Endometrial microvascular endothelial cells (primary cell): Measurements from ENCODE around the gene SND1. TPM values are rescaled to one million over a fixed set of nuclear protein-coding genes. Genes with fewer than 3 reads are reported as not detected.

ENCODE experiments used
- in situ Hi-C: cut with HindIII; loops from 2 replicates; pipeline ENCODE4 v1.10.0; 2017; ENCODE audit warnings: low sequenced_read_pairs, low pct_unique_long_range_greater_than_20kb; ENCODE audit errors: inconsistent ontology term
- total RNA-seq: library from RNA; depleted of rRNA; stranded (reverse); fragments of >200 nt; gene quantifications from one replicate; pipeline ENCODE4 v1.2.3, GENCODE V29; 2015; ENCODE audit errors: inconsistent ontology term

The SND1 gene
- total RNA-seq, 1 donor from 2014 or later, result 223 TPM

DNA sequence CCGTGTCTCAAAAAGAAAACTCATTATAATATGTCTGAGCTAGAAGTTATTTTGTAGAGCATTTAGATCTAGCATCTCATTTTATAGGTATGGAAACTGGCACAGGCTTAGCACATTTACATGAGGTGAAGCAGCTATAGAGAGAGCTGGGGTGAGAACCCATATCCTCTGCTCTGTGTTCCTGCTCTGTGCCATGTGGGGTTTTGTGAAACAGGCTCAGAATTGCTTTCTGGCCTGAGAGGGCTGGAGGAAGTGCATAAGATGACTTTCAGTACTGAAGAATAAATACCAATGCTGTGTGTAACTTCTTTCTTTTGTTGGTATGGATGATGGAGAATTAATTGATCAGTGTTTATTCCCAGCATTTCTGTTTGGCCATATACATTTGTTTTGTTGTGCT, 220.1 kb downstream of the SND1 start:
- in situ Hi-C loops, result no loop called here

DNA sequence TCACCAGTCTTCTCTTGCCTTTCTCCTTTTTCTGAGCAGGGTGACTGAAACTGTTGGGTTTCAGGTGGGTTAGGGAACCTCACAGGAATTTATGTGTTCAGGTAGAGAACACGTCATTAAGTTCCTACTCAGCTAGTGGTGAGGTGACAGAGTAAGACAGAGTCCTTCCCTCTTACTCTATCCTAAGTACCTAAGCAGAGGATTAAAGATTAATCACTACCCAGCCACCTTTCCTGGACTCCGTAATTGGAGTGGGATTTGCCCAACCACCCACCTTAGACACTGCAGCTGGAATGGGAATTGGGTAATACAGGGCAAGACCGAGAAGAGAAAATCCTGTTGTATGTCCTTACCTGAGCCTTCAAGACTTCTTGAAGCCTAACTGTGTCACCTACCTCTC, 221.2 kb downstream of the SND1 start:
- in situ Hi-C loops, result no loop called here

DNA sequence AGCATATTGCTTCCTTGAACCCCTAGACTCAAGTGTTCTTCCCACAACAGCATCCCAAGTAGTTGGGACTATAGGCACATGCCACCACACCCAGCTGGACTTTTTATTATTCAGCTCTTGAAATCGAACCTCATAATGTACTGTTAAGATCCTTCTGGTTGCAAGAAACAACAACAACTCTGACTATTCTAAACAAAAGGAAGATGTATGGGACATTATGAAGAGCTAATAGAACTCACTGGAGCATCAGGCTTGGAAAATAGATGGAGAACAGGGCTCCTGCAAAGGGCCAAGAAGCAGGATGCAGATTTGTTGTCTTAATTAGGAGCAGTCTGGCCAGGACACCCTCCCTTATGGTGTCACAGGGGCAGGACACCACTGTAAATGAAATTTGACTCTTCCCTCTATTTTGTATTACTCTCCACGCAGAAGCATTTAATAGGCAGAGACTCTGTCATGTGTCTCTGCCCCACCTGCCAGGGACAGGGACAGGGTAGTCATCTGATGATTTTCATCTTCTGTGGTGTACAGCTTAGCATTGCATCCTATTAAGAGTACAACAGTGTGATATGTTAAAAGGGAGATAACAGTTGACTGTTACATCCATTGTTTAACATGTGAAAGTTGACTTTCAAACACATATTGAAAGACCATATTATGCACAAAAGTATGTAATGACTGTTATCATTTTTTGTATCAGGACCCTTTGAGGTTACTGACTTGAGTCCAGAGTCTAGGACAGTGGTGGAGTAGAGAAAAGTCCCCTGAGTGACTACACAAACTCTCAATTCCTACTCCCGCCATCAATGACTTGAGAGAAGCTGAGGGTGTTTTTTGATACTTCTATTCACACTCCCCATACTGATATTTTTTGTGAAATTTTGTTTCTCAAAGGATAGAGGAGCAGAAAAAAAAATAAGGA, 222.0 kb downstream of the SND1 start:
- in situ Hi-C loops, result no loop called here

DNA sequence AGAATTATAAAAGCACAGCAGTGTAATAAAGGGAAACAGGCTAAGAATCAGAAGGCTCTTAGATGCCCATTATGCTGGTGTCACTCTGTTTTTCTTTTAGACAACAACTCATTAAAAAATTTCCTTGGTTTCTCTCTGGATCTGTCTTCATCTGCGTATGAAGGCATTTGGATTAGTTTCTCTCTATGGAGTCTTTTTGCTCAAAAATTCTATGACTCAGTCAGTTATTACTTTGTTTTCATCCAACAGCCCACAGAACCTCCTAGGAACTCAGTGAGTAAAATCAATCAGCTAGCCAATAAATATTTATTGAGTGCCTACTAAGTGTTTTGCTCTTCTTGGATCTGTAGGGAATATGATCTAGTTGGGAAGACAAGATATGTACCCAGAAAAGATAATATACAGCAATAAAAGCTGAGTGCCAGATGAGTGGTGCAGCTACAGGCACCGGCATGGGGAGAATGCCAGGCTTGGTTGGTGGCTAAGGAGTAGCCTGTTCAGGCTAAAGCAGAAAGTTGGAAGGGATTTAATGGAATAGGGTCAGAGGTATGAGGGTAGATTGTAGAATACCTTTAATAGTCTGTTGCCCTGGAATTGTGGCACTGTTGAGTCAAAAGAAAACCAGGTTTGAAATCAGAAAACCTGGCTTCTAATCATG, 223.1 kb downstream of the SND1 start:
- in situ Hi-C loops, result no loop called here

DNA sequence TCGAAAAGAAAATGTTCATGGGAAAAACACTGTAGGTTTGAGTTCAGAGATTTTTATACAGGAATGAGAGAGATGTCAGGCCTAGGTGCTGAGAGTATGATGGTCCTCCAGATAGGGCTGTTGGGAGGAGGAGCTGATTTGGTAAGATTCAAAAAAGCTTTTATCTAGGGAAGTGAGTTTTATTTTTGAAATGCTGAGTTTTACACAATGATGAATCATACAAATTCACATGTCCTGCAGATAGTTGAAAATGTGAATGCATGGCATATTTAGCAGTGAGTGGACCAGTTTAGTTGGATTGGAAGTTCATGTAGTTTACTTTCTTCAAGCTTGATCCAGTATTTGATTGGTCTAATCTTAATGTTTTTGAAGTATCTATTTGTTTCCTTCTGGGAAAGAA, 224.4 kb downstream of the SND1 start:
- in situ Hi-C loops, result no loop called here

DNA sequence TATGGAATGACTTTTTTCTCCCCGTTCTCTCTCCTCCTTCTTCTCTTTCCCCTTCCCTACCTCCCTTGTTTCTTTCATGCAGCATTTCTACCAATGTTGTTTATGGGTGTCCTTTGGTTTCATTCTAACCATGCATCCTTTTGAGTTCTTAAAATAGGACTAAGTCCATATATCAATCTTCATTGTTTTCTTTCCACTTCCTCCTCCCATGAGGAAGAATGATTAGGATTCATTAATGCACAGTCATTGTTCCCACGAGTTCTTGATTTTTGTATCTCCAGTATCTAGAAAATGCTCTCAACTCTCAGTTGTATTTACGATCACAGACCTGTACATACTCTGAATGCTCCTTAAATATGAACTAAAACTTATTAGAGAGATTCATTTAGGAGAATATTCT, 226.0 kb downstream of the SND1 start:
- in situ Hi-C loops, result no loop called here

DNA sequence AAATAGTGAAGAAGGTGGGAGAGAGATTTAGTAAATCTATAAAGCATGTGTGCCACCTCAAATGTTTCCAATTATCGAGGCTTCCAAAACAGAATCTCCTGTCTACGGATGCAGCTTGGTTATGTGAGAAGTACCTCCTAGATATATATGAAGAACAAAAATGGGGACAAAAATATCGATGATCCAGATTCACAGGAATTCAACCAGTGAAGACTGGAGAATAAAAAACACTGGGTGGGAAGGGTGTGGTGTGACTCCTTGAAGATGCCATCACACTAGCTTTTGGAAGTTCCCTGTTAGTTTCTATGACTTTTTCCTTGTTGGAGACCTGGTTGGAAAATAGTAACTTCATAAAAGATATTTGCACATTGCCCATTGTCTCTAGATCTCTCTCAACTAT, 226.8 kb downstream of the SND1 start:
- in situ Hi-C loops, result no loop called here

DNA sequence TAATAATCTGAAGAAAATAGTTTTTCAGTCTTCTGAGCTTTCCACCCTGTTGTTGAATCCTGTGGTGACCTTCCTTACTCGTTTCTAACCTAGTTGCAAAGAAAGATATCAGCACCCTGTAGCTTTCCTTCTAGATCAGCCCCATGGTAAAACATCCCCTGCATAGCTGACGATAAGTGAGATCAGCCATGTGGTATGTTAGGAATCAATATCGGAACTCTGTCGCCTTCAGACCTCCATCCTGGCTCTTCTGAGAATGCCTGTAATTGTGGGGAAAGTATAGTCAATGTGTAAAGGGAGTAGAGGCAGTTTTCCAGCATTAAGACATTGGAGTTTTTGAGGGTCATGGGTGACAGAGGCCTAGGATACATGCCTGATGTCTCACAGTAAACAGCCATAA, 227.4 kb downstream of the SND1 start:
- in situ Hi-C loops, result no loop called here

DNA sequence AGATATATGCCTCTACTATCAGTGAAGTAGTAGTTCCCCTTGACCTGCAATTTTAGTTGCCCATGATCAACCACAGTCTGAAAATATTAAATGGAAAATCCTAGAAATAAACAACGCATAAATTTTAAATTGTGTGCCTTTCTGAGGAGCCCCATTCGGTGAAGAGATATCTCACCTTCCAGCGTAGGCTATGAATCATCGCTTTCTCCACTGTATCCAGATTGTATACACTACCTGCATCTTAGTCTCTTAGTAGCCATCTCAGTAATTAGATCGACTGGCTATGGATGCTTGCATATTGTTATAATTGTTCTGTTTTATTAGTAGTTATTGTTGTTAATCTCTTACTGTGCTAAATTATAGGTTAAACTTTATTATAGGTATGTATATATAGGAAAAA, 227.9 kb downstream of the SND1 start:
- in situ Hi-C loops, result no loop called here

DNA sequence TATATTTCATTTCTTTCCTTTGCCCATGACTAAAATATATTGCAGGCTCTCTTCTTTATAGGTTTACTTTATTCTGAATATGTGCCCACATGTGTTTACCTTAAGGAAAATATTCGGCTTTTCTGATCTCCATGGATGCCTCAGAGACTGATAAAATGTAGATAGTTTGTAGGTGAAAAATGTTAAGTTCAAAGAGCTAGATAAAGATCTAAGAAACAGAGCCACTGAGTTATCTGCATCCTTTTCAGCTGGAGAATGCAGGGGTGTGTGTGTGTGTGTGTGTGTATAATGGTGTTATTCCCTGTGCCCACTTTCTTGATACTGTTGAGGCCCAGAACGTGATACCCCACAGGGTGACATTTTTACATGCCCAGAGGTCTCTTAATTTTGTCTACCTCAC, 228.5 kb downstream of the SND1 start:
- in situ Hi-C loops, result no loop called here

DNA sequence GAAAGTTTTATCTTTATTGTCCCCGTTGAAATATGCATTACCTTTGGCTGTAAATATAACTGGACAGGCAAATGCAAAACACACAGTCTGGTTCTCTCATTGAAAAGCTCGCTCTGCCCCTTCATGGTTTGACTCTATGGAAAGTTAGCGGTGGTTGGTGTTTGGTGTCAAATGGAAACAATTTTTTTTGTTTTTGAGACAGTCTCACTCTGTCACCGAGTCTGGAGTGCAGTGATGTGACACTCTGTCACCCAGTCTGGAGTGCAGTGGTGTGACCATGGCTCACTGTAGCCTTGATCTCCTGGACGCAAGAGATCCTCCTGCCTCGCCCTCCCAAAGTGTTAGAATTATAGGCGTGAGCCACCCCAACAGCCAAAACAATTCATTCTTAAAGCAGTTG, 229.6 kb downstream of the SND1 start:
- in situ Hi-C loops, result no loop called here

DNA sequence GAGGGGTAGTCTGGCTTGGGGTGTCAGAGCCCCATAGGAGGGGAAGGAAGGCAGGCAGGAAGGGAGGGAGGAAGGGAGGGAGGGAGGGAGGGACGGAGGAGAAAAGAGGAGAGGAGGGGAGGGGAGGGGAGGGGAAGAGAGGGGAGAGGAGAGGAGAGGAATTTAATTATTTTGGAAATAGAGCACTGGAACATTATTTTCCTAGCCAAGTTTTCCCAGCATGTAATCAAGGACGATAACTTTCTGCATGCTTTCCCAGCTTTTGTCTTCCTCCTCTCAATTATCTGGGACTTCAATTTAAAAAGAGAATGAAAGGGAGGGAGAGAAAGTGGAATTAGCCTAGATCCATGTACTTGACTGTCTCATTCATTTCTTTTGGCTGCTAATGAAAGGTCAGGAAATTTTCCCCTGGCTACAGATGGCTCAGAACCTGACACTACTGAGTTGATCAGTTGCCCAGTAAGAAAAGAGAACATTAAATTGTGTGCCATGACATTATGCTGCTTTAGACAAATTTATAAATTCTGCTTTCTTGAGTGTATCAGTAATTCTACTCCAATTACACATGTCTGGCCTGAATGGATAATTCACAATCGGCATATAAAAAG, 230.4 kb downstream of the SND1 start:
- in situ Hi-C loops, result no loop called here

DNA sequence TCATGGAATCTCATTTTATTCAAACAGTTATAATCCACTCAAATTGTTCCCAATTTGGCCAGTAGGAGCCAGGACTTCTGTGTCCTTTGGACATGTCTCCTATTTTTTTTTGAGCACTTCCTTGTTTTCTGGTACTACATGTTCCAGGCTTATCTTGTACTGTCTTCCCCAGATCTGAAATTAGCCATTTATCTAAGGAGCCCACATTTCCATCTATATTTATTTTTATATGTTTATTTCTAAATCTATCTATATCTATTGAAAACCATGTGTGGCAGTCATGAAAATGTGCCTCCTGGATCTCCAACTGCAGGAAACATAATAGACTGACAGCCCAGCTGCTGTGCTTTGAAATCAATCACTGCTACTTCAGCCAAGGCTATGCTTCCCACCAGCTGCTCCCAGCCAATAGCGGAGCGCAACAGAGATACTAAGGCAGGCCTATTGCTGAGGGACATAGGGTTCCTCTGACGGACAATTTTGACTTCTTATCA, 232.1 kb downstream of the SND1 start:
- in situ Hi-C loops, result no loop called here

DNA sequence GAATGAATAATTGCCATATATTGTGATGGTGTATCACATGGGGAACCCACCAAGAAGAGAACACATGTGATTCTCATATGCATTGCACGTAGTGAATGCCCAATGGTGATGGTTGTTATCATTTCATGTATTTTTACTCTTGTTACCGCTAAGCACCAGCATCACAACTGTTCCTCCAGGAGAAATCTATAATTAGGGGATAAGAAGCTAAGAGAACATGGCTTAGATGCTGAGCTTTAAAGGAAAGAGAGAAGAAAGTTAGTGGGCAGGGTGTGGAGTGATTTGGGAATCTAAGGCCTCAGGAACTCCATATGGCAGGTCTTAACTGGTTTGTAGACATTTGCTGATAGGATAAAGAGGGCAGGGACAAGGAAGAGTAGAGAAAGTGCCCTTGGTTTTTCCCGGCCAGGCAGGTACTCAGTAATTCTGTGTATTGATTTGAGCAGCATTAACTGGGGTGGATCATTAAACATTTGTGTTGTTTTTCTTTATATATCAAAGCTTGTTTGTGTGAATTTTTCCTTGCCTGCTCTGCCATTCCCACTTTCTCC, 233.3 kb downstream of the SND1 start:
- in situ Hi-C loops, result no loop called here

DNA sequence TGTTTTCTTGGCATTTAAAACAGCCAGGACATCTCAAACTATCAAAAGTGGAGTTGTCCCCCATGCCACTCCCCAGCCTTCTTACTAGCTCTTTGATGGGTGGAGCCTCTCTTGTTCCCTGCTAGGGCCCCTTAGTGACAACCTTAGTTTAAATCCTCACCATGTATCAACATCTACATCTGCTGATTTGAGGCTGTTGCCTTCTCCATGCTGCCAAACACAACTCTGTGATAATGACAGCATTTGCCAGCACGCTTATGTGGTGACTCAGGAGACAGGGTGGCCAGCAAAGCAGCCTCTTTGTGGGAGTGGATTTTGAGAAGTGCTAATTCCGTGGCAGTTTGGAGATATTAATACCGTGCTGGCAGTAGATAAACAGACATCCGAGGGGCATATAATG, 233.8 kb downstream of the SND1 start:
- in situ Hi-C loops, result no loop called here

DNA sequence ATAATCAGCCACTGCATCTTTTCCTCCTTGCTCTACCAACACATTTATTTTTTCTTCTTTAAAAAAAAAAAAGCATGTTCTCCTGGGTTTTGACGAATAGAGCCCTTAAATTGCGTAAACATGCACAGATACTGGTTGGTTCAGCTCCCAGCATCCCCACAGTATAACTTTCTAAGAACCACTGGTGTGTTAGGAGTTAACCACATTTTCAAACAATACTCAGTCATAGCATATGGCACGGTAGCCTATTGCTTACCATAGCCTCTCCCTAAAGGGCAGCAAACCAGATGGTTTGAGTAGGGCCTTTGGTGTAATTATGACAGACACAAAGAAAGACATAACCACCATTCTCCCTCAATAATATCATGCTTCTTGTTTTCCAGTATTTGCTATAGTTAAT, 234.3 kb downstream of the SND1 start:
- in situ Hi-C loops, result no loop called here

DNA sequence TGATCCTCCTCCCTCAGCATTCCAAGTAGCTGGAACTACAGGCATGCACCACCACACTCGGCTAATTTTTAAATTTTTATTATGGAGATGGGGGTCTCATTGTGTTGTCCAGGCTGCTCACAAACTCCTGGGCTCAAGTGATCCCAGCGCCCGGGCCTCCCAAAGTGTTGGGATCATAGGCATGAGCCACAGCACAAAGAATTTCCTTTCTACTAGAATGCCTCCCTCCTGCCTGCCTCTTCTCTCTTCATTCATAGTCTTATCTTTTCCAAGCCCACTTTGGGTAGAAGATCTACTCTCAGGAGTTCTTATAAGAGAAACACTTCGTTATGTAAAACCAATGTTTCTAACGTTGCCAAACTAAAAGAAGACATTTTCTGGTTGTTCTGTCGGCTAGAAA, 235.1 kb downstream of the SND1 start:
- in situ Hi-C loops, result no loop called here

DNA sequence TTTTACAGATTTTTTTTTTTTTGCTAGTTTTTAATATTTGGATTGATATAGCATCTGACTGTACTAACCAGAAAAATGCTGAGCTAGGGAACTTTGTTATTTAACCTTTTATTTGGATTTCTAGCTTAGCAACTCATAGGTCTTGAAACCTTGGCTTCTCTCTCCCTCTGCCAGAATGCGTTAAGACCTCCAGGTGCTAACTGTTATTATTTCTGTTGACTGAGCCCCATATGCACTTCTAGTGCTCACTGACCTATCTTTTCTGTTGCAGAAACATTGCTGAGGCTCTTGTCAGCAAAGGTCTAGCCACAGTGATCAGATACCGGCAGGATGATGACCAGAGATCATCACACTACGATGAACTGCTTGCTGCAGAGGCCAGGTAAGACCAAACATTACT, 235.6 kb downstream of the SND1 start:
- in situ Hi-C loops, result no loop called here

DNA sequence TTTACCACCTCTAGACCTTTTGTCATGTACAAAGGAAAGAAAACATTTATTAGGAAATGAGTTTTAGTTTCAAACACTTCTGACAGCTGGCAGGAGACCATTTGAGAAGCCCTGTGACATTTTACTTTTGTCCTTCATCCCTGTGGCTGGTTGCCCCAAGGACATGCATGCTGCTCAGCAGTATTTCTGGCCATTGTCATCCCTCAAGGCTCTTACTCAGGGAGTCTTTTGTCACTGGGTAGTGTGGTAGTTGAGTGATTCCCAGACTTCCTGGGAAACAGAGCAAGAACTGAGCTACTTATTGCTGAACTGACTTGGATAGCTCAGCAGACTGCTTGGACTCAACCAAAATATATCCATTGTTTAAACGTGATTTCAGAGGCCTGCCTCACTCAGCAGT, 236.4 kb downstream of the SND1 start:
- in situ Hi-C loops, result no loop called here

DNA sequence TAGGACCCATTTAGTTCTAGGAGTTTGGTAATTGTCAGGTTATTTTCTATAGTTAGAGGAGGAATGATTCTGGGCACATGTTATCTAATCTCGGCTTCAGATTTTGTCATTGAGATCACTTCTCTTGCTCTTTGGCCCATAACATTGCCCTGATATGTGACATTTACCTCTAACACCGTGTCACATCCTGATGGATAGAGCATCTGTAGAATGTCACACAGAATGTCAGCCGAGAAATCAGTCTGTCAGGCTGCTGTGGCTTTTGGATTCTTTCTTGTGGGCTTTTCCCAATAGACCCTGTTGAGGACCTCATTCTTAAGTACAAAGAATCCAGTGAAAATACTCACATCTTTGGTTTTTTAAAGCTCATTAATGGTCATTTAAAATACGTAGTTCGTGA, 236.8 kb downstream of the SND1 start:
- in situ Hi-C loops, result no loop called here
